ENCODE measurements around the gene FAM216A.
A peak's percentile ranks its signal among the peaks of the same experiment; 100 is the strongest.

DNA sequence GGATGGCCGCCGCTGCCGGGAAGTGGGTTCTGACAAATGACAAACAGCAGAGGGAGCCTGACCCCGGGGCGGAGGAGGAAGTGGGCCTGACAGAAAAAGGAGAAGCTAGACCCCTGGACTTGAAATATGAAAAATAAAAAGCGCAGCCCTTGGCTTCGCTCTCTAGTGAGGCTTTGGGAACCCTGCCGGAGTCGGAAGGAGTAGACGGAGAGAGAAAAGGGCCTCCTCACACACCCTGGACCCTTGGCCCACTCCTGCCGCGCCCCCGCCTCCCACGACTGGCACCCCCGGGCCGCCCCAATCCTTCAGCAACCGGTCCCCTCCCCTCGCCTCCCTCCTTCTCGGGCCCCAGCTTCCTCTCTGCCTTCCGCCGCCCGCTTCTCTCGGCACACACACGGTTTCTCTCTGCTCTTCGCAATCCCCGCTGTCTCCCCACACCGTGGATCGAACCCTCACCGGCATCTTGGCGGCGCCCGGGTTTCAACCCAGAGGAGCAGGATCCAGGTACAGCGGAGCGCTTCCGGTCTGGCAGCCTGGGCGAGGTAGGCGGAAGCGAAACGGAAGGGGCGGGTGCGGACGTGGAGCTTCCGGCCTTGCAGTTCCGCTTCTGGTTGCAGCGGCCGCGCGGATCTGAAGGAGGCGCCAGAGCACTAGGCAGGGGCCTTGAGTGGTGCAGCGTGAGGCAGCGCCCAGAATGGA is 18.7 kb upstream of the FAM216A start, which contains the start of gene ARPC3:
- TF ChIP-seq, protein P1, sequence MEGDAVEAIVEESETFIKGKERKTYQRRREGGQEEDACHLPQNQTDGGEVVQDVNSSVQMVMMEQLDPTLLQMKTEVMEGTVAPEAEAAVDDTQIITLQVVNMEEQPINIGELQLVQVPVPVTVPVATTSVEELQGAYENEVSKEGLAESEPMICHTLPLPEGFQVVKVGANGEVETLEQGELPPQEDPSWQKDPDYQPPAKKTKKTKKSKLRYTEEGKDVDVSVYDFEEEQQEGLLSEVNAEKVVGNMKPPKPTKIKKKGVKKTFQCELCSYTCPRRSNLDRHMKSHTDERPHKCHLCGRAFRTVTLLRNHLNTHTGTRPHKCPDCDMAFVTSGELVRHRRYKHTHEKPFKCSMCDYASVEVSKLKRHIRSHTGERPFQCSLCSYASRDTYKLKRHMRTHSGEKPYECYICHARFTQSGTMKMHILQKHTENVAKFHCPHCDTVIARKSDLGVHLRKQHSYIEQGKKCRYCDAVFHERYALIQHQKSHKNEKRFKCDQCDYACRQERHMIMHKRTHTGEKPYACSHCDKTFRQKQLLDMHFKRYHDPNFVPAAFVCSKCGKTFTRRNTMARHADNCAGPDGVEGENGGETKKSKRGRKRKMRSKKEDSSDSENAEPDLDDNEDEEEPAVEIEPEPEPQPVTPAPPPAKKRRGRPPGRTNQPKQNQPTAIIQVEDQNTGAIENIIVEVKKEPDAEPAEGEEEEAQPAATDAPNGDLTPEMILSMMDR (IDR thresholded peaks at IDR 0.05): peak; percentile 75 to 95 (median 91)
- TF ChIP-seq POLR2A (IDR thresholded peaks at IDR 0.05): peak; percentile 58 to 71

Measured in Peyer's patch (tissue), 4 donors.